RWPE1 (cell line): Measurements from ENCODE around the gene DRD2.
A peak's percentile ranks its signal among the peaks of the same experiment; 100 is the strongest.

Experiments used
- CTCF ChIA-PET: fragments of 350-600 bp; sonication (Branson Sonifier 250); formaldehyde crosslinking; extraction: SDS; loops from one replicate; lab custom pipeline; 2021; lab: Yijun Ruan, JAX
- POLR2A ChIA-PET: fragments of 400-600 bp; formaldehyde crosslinking; extraction: SDS; loops from one replicate; lab custom pipeline; 2020; ENCODE audit warnings: antibody characterized with exemption; ENCODE audit not compliant: low non-redundant PET; lab: Yijun Ruan, JAX
- DNase-seq: peaks from one replicate; pipeline ENCODE4 v3.0.0; 2012; ENCODE audit warnings: low spot score
- H3K27ac ChIP-seq: fragments of 450-650 bp; 2 replicates; pipeline ENCODE4 v1.5.1; 2017
- TF ChIP-seq, protein P1 (sequence below): fragments of 450-650 bp; conservative IDR thresholded peaks from 2 replicates; pipeline ENCODE4 v1.5.1; 2017; ENCODE audit warnings: low read depth, mild to moderate bottlenecking

DRD2 gene

DNA sequence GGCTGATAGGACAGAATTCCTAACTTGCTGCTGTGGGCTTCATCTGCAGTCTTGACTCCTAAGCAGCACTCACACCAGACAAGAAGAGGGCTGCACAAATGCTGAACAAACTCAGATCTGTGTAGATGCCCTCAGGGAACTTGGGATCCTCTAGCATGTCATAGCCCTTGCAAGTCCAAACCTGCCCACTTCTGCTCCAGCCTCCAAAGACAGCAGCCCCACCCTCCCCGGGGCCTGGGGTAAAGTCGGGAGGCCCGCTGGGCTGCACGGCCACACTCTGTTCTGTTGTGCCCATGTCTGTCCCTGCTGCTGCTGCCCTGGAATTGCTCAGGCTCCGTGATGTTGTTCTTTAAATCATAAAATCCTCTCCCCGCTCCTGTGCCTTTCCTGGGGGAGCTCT is 28.3 kb downstream of the DRD2 start:
- ChIA-PET POLR2A (no interaction called here), CTCF (no interaction called here)
- TF ChIP-seq, protein P1, sequence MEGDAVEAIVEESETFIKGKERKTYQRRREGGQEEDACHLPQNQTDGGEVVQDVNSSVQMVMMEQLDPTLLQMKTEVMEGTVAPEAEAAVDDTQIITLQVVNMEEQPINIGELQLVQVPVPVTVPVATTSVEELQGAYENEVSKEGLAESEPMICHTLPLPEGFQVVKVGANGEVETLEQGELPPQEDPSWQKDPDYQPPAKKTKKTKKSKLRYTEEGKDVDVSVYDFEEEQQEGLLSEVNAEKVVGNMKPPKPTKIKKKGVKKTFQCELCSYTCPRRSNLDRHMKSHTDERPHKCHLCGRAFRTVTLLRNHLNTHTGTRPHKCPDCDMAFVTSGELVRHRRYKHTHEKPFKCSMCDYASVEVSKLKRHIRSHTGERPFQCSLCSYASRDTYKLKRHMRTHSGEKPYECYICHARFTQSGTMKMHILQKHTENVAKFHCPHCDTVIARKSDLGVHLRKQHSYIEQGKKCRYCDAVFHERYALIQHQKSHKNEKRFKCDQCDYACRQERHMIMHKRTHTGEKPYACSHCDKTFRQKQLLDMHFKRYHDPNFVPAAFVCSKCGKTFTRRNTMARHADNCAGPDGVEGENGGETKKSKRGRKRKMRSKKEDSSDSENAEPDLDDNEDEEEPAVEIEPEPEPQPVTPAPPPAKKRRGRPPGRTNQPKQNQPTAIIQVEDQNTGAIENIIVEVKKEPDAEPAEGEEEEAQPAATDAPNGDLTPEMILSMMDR: no peak
- H3K27ac ChIP-seq: peak overlapping the region; percentile 58
- peak; percentile 92 for DNase-seq

- no peak overlapping the region for H3K27ac ChIP-seq
- ChIA-PET POLR2A (no interaction called here), CTCF (interaction anchor here (0.7 kb wide), 1 partner anchor 762 kb away, joined by 5 read pairs; no protein-coding TSS in a partner anchor)
- peak; percentile 71 for DNase-seq
- TF ChIP-seq, protein P1: no peak
Measured at GRCh38 chr11:113446112-113446511, 29.1 kb downstream of the DRD2 start.

- TF ChIP-seq, protein P1: no peak
- no peak overlapping the region for H3K27ac ChIP-seq
- ChIA-PET CTCF (no interaction called here), POLR2A (no interaction called here)
- no peak for DNase-seq
Measured at GRCh38 chr11:113444502-113445123, 30.6 kb downstream of the DRD2 start.

DNA sequence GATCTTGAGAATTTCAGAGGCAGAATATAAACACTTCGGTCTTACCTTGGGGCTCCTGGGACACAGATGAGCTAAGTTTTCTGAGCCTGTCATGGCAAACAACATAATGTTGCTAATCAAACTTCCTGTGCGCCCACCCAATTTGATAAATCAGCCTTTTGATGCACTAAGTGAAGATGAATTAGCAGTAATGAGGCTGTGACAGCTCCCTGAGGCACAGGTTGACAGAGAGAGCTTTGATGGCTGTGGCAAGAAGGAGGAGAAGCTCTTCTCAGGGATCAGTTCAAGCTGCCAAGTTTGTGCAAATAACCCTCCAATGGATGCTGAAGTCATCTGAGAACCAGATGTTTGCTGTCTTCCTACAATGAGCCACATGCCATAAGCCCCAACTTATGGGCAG is 34.4 kb downstream of the DRD2 start:
- POLR2A ChIA-PET: no interaction called here
- CTCF ChIA-PET: interaction anchor here (0.7 to 0.9 kb wide), 2 partner anchors 10 to 715 kb away, joined by 3 read pairs; no protein-coding TSS in a partner anchor
- no peak overlapping the region for H3K27ac ChIP-seq
- TF ChIP-seq, protein P1: no peak
- DNase-seq: no peak

DNA sequence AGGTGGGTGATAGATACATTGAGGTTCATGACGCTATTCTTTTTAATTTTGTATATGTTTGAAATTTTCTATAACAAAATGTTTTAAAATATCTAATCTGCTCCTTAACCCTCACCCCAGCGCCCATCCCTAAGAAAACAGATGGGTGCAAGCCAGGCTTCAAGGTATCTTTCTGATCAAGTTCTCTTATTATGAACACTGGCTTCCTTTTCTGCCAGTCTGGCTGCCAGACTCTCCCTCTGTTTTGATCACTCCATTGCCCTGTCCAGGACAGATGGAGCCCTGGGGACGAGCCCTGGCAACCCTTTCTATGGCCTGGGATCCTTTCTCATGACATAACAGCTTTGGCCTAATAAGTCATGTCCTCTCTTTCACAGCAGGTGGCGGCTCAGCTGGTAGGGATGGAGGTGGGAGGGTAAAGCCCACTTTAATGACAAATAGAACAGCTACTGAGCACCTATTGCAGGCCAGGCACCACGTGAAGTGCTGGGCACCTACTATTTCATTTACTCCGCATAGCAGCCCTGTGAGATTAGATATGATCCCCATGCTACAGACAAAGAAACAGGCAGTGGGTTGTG is 38.4 kb downstream of the DRD2 start:
- CTCF ChIA-PET: no interaction called here

GRCh38 chr11:113435190-113435968 is 39.8 kb downstream of the DRD2 start:
- DNase-seq: no peak
- TF ChIP-seq, protein P1: no peak
- ChIA-PET POLR2A (no interaction called here), CTCF (no interaction called here)
- H3K27ac ChIP-seq: no peak overlapping the region

More for the DNA sequence above, 38.4 kb downstream of the DRD2 start:
- H3K27ac ChIP-seq: no peak overlapping the region
- no peak for DNase-seq
- TF ChIP-seq, protein P1: no peak
- POLR2A ChIA-PET: no interaction called here
